H1 (cell line): Measurements from ENCODE around the gene SKP1. TPM values are rescaled to one million over a fixed set of nuclear protein-coding genes. Genes with fewer than 3 reads are reported as not detected.

Experiments used
- ATF2 ChIP-seq: IDR thresholded peaks from 2 replicates; pipeline ENCODE4 v1.6.1; 2012; ENCODE audit warnings: low read length, inconsistent platforms
- CBX8 ChIP-seq: fragments of 300-800, 300-1000 bp; sonication (generic); IDR thresholded peaks from 2 replicates; pipeline ENCODE4 v1.7.1; 2016; ENCODE audit warnings: low read depth, low read length, borderline replicate concordance
- CHD1 ChIP-seq: IDR thresholded peaks from 2 replicates; pipeline ENCODE4 v1.6.1; 2012; ENCODE audit warnings: low read depth, low read length, improper control_type of control experiment
- HDAC2 ChIP-seq, 2 experiments: fragments of 300-600 bp in 1 of 2; sonication (generic) in 1 of 2; IDR thresholded peaks; 2 replicates each; pipeline ENCODE4 v1.6.1; 2011 to 2012; ENCODE audit warnings: low read depth in 2 of 2, low read length in 2 of 2, mild to moderate bottlenecking in 2 of 2, moderate library complexity in 2 of 2, borderline replicate concordance in 1 of 2, inconsistent platforms in 1 of 2
- KDM1A ChIP-seq: fragments of 200-600, 300-600 bp; sonication (generic); IDR thresholded peaks from 2 replicates; pipeline ENCODE4 v1.7.1; 2016; ENCODE audit warnings: mild to moderate bottlenecking, low read length, borderline replicate concordance
- RAD21 ChIP-seq, 2 experiments: IDR thresholded peaks in 1 of 2; conservative IDR thresholded peaks in 1 of 2; 2 replicates each; pipeline ENCODE4 v1.6.1; 2011; ENCODE audit warnings: low read depth in 2 of 2, low read length in 2 of 2, improper control_type of control experiment in 1 of 2, inconsistent platforms in 1 of 2, mild to moderate bottlenecking in 1 of 2, moderate library complexity in 1 of 2
- RNF2 ChIP-seq: fragments of 200-900, 300-1000 bp; sonication (generic); IDR thresholded peaks from 2 replicates; pipeline ENCODE4 v1.7.1; 2016; ENCODE audit warnings: borderline replicate concordance, low read depth, mild to moderate bottlenecking, antibody characterized with exemption, low read length; ENCODE audit not compliant: poor library complexity, severe bottlenecking; ENCODE audit errors: missing control alignments
- SIN3A ChIP-seq, 2 experiments: IDR thresholded peaks in 1 of 2; conservative IDR thresholded peaks in 1 of 2; 2 replicates each; pipeline ENCODE4 v1.6.1; 2011 to 2012; ENCODE audit warnings: low read length in 2 of 2, improper control_type of control experiment in 1 of 2, low read depth in 1 of 2, mild to moderate bottlenecking in 1 of 2
- SIX5 ChIP-seq: IDR thresholded peaks from 2 replicates; pipeline ENCODE4 v1.6.1; 2011; ENCODE audit warnings: mild to moderate bottlenecking, low read depth, low read length
- SUZ12 ChIP-seq: fragments of 200-600 bp; sonication (generic); IDR thresholded peaks from 2 replicates; pipeline ENCODE4 v1.6.1; 2012; ENCODE audit warnings: mild to moderate bottlenecking, inconsistent platforms, low read length, moderate library complexity, mixed read lengths
- polyA plus RNA-seq, 7 experiments: library from polyadenylated mRNA; depleted of rRNA in 3 of 7; stranded (reverse) in 5 of 7; unstranded in 2 of 7; fragments of >200 nt in 5 of 7; fragments of 200-250 nt in 2 of 7; gene quantifications; 1 replicate in 5 of 7; 2 replicates in 1 of 7; 4 replicates in 1 of 7; pipeline versions ENCODE4 v1.2.1 to v1.2.3, GENCODE V29; 2011 to 2013; ENCODE audit warnings: missing spikeins in 2 of 7, mixed read lengths in 2 of 7
- total RNA-seq: library from RNA; stranded (reverse); fragmentation: NEBNext Ultra II Directional; extraction: Animal tissue kit (Norgen Biotek cat#: 25700); gene quantifications from 2 replicates; pipeline ENCODE4 v1.2.1, GENCODE V29; 2021

The SKP1 gene
- total and polyA plus RNA-seq, 2 of the 8 experiments (the other 6 are each of a cell fraction or from before 2014, with no cell fraction given): 163 to 332 TPM

- no peak for TF ChIP-seq ATF2
- no peak for TF ChIP-seq CBX8
- TF ChIP-seq SIN3A (conservative IDR thresholded peaks at IDR 0.05 in 1 of 2, IDR thresholded peaks at IDR 0.05 in 1 of 2; ENCODE audit: low read depth in 1 of 2, low read length in 2 of 2): no peak
- TF ChIP-seq SUZ12: no peak
- no peak for TF ChIP-seq SIX5
- TF ChIP-seq RAD21 (IDR thresholded peaks at IDR 0.05 in 1 of 2, conservative IDR thresholded peaks at IDR 0.05 in 1 of 2; ENCODE audit: low read depth in 2 of 2, low read length in 2 of 2): no peak
- no peak for TF ChIP-seq RNF2
- no peak for TF ChIP-seq KDM1A
- no peak for TF ChIP-seq HDAC2 (IDR thresholded peaks at IDR 0.05; ENCODE audit: borderline replicate concordance in 1 of 2, low read depth in 2 of 2, low read length in 2 of 2)
- TF ChIP-seq CHD1: no peak
- TF ChIP-seq, all 59 proteins: peak for 0
Observed at GRCh38 chr5:134116286-134116685, 60.5 kb downstream of the SKP1 start (continued).
